Chondrocyte (in vitro differentiated cells): ENCODE measurements around the gene ROBO2. TPM values are rescaled to one million over a fixed set of nuclear protein-coding genes. Genes with fewer than 3 reads are reported as not detected.

Experiments
- DNase-seq: peaks from one replicate; pipeline ENCODE4 v3.0.0; 2021; ENCODE audit warnings: mixed read lengths, low spot score
- H3K27ac Mint-ChIP-seq: one replicate; pipeline ENCODE4 v1.8.0; 2021; ENCODE audit warnings: mild to moderate bottlenecking, moderate library complexity, mixed read lengths; ENCODE audit not compliant: unreplicated experiment
- H3K27me3 Mint-ChIP-seq: 2 replicates; pipeline ENCODE4 v1.8.0; 2021; ENCODE audit warnings: low read depth, mixed read lengths
- H3K36me3 Mint-ChIP-seq: 2 replicates; pipeline ENCODE4 v1.8.0; 2021; ENCODE audit warnings: low read depth, mixed read lengths
- H3K4me1 Mint-ChIP-seq: 2 replicates; pipeline ENCODE4 v1.8.0; 2021; ENCODE audit warnings: low read depth, mild to moderate bottlenecking, mixed read lengths
- H3K4me3 Mint-ChIP-seq: one replicate; pipeline ENCODE4 v1.8.0; 2021; ENCODE audit warnings: mild to moderate bottlenecking, moderate library complexity, mixed read lengths; ENCODE audit not compliant: unreplicated experiment
- H3K9me3 Mint-ChIP-seq: 2 replicates; pipeline ENCODE4 v1.8.0; 2021; ENCODE audit warnings: low read depth, mixed read lengths
- total RNA-seq: library from RNA; stranded (reverse); gene quantifications from 3 replicates; pipeline ENCODE4 v1.2.1, GENCODE V29; 2021
- TF ChIP-seq, protein P1 (sequence below): fragments of 200-600 bp; sonication (generic); IDR thresholded peaks from 2 replicates; pipeline ENCODE4 v1.5.0; 2021; ENCODE audit warnings: antibody characterized with exemption, mild to moderate bottlenecking, moderate library complexity

ROBO2 gene
- total RNA-seq, 1 donor from 2014 or later = 1.7 TPM

DNA sequence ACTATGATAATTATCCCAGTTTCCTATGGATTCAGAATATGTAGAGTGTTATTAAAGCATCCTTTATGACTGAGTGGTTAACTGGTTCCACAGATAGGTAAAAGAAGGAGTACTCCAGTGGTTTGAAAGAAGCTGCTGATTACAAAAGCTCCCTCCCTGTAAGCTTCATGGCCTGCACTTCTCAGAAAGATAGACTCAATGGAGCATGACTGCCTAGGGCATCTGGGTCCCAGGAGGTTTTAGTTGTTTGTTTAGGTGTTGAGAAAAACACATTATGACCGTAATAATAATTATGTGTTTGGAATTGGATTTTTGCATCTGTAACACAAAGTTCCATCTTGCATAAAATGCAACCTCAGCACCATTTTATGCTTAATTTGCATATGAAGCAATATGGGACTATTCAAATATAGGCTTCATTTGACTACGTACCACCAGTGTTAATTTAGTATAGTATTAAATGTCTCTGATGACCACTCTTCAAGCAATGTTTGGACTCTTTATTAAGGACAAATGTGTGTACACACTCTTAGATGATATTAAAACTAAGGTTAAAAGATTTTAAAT is 121.1 kb downstream of the ROBO2 start:
- H3K27me3 Mint-ChIP-seq = no peaks in the 10 kb centered on the region
- peaks cover 4% of the 10 kb centered on the region for H3K4me1 Mint-ChIP-seq
- no peaks in the 10 kb centered on the region for H3K9me3 Mint-ChIP-seq
- TF ChIP-seq, protein P1, sequence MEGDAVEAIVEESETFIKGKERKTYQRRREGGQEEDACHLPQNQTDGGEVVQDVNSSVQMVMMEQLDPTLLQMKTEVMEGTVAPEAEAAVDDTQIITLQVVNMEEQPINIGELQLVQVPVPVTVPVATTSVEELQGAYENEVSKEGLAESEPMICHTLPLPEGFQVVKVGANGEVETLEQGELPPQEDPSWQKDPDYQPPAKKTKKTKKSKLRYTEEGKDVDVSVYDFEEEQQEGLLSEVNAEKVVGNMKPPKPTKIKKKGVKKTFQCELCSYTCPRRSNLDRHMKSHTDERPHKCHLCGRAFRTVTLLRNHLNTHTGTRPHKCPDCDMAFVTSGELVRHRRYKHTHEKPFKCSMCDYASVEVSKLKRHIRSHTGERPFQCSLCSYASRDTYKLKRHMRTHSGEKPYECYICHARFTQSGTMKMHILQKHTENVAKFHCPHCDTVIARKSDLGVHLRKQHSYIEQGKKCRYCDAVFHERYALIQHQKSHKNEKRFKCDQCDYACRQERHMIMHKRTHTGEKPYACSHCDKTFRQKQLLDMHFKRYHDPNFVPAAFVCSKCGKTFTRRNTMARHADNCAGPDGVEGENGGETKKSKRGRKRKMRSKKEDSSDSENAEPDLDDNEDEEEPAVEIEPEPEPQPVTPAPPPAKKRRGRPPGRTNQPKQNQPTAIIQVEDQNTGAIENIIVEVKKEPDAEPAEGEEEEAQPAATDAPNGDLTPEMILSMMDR = no peak
- H3K27ac Mint-ChIP-seq = no peak overlapping the region
- H3K4me3 Mint-ChIP-seq = no peak overlapping the region
- H3K36me3 Mint-ChIP-seq = no peaks in the 10 kb centered on the region
- no peak for DNase-seq

DNA sequence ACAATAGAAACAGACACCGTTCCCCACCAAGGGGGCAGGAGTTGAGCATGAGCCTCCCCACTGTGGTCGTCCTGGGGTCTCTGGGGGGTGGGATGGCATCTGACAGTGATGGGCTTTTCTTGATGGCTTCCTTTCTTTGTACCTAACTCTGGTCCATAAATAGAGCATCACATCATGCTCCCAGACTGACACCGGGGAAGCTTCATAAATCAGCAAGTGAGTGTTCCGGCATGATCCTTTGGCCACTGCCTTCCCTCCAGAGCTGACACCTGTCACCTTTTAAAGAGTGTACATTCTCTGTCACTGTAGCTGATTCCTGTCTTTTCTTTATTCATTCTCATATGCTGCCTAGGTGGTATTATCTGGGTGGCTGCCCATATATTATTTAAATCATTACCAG is 129.9 kb downstream of the ROBO2 start:
- H3K4me3 Mint-ChIP-seq = no peak overlapping the region
- H3K27me3 Mint-ChIP-seq = no peaks in the 10 kb centered on the region
- no peaks in the 10 kb centered on the region for H3K9me3 Mint-ChIP-seq
- H3K27ac Mint-ChIP-seq = no peak overlapping the region
- no peak for DNase-seq
- TF ChIP-seq, protein P1 = no peak
- H3K4me1 Mint-ChIP-seq = no peaks in the 10 kb centered on the region
- H3K36me3 Mint-ChIP-seq = no peaks in the 10 kb centered on the region

DNA sequence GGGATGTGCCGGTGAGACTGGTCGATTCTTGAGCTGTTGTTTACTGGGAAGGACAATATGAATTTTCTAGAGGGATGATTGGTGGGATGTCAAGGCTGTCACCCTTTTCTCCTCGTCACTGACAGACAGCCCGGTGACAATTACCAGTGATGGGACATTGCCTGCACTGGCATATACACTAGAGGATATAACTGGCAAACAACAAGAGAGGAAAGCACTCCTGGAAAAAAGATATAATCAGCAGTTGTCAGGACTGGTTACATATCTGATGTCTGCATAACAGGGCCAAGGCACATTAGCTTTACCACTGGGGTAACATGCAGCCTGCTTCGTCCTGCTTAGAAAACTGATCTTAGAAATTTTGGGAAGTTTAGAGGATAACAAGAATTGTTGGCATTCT is 131.1 kb downstream of the ROBO2 start:
- no peaks in the 10 kb centered on the region for H3K27me3 Mint-ChIP-seq
- H3K4me3 Mint-ChIP-seq = no peak overlapping the region
- H3K27ac Mint-ChIP-seq = no peak overlapping the region
- TF ChIP-seq, protein P1 = no peak
- H3K4me1 Mint-ChIP-seq = no peaks in the 10 kb centered on the region
- H3K36me3 Mint-ChIP-seq = no peaks in the 10 kb centered on the region
- H3K9me3 Mint-ChIP-seq = no peaks in the 10 kb centered on the region
- no peak for DNase-seq

DNA sequence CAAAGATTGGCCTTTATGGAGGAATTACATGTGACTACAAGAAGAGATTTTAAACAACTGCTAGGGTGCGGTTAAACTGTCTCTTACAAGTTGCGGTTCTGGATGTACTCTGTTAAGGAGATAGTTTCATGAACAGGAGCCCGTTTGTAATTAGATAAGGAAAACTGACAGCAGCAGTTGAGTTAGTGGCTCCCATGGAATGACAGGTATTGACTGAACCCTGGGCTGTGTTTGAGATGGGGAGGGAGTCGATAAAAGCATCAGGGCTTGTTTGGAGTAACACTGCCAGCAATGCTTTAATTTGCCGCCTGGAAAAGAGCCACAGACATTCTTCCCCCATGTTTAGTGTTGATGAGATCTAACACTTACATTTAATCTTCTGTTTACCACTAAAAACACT is 139.9 kb downstream of the ROBO2 start:
- Mint-ChIP-seq H3K9me3 (no peaks in the 10 kb centered on the region), H3K4me1 (no peaks in the 10 kb centered on the region), H3K27me3 (no peaks in the 10 kb centered on the region), H3K36me3 (no peaks in the 10 kb centered on the region), H3K27ac (no peak overlapping the region), H3K4me3 (no peak overlapping the region)
- no peak for DNase-seq
- TF ChIP-seq, protein P1 = no peak

DNA sequence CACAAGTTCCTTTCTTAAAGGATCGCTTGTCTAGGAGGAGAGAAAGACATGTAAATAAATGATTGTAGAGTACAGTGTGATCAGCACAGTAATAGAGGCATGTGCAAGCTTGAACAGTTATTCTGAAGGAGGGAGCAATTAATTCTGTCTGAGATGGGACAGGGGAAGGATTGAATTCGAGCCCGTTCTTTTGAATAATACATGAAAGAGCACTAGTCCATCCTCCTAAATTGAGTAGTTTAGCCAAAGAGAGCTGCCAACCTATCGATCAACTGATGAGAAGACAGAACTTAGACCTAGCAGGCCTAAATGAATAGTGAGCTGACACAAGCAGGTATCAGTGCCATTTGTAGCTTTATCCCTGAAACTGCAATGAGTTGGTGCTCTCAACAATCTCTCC is 142.4 kb downstream of the ROBO2 start:
- Mint-ChIP-seq H3K4me1 (no peaks in the 10 kb centered on the region), H3K36me3 (no peaks in the 10 kb centered on the region), H3K27ac (no peak overlapping the region), H3K4me3 (no peak overlapping the region), H3K27me3 (no peaks in the 10 kb centered on the region), H3K9me3 (no peaks in the 10 kb centered on the region)
- TF ChIP-seq, protein P1 = no peak
- no peak for DNase-seq
